Fibroblast of the aortic adventitia (primary cell): ENCODE measurements around the gene SLC13A5. TPM values are rescaled to one million over a fixed set of nuclear protein-coding genes. Genes with fewer than 3 reads are reported as not detected.

Experiments used
- DNase-seq: peaks from one replicate; pipeline ENCODE4 v3.0.0-alpha.2; 2010; ENCODE audit warnings: low read depth
- H3K4me3 ChIP-seq: 2 replicates; pipeline ENCODE4 v1.5.1; 2011; ENCODE audit warnings: low read depth, mild to moderate bottlenecking, control low read depth, low read length, moderate library complexity
- total RNA-seq: library from RNA; depleted of rRNA; stranded (reverse); fragments of >200 nt; gene quantifications from 2 replicates; pipeline ENCODE4 v1.2.3, GENCODE V29; 2012; ENCODE audit warnings: low replicate concordance
- TF ChIP-seq, protein P1 (sequence below): IDR thresholded peaks from 2 replicates; pipeline ENCODE4 v1.5.1; 2011; ENCODE audit warnings: mild to moderate bottlenecking, low read length, control low read depth, inconsistent platforms; ENCODE audit not compliant: insufficient read depth

Gene SLC13A5
- total RNA-seq, 1 donor = not detected

GRCh38 chr17:6654841-6655731 lies 58.1 kb downstream of the SLC13A5 start:
- TF ChIP-seq, protein P1, sequence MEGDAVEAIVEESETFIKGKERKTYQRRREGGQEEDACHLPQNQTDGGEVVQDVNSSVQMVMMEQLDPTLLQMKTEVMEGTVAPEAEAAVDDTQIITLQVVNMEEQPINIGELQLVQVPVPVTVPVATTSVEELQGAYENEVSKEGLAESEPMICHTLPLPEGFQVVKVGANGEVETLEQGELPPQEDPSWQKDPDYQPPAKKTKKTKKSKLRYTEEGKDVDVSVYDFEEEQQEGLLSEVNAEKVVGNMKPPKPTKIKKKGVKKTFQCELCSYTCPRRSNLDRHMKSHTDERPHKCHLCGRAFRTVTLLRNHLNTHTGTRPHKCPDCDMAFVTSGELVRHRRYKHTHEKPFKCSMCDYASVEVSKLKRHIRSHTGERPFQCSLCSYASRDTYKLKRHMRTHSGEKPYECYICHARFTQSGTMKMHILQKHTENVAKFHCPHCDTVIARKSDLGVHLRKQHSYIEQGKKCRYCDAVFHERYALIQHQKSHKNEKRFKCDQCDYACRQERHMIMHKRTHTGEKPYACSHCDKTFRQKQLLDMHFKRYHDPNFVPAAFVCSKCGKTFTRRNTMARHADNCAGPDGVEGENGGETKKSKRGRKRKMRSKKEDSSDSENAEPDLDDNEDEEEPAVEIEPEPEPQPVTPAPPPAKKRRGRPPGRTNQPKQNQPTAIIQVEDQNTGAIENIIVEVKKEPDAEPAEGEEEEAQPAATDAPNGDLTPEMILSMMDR = no peak
- DNase-seq = no peak
- no peak overlapping the region for H3K4me3 ChIP-seq

DNA sequence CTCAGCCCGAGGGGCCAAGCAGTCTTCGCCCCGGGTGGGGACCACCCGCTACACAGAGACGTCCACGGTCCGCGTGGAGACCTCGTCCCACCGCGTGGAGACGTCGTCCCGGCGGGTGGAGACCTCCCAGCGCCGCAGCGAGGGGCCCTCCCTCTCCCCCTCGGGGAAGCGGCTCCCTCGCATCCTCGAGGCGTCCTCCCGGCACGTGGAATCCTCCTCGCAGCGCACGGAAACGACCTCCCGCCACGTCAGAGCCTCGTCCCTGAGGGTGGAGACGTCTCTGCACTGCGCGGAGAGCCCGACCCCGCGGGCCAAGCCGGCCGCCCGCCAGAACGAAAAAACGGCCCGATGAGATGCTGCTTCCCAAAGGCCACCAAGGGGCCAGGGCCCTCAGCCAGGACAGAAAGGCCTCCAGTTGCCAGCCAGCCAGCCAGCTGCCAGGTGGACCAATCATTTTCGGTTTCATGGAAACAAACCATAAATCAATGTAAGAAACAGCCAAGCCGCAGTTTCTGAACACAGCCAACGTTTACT lies 61.2 kb downstream of the SLC13A5 start:
- TF ChIP-seq, protein P1 = no peak
- peak; percentile 71 for DNase-seq
- peak overlapping the region; percentile 99 for H3K4me3 ChIP-seq

GRCh38 chr17:6651354-6651918 lies 61.7 kb downstream of the SLC13A5 start, which contains the start of the genes C17orf100 and MED31:
C17orf100 (plus strand) TSS chr17:6651762; CDS start chr17:6651914, 152 bp downstream.
MED31 (minus strand) TSS chr17:6651605; CDS start chr17:6651528, 77 bp downstream.
- H3K4me3 ChIP-seq = peak within 1 kb of the TSS; percentile 99
- DNase-seq = peak; percentile 83
- TF ChIP-seq, protein P1 = no peak

- TF ChIP-seq, protein P1 = no peak
- no peak overlapping the region for H3K4me3 ChIP-seq
- DNase-seq = no peak
Observed at GRCh38 chr17:6648181-6648580, 65.0 kb downstream of the SLC13A5 start.

GRCh38 chr17:6643451-6644125 lies 69.6 kb downstream of the SLC13A5 start:
- H3K4me3 ChIP-seq = no peak overlapping the region
- peak; percentile 71 for DNase-seq
- TF ChIP-seq, protein P1 = no peak

- TF ChIP-seq, protein P1 = no peak
- H3K4me3 ChIP-seq = no peak overlapping the region
- DNase-seq = no peak
Observed at GRCh38 chr17:6642592-6642991, 70.6 kb downstream of the SLC13A5 start.
